Neuronal stem cell (in vitro differentiated cells): ENCODE results near the gene FBXL7.
A peak's percentile ranks its signal among the peaks of the same experiment; 100 is the strongest.

Experiments used
- DNase-seq: peaks from one replicate; pipeline ENCODE4 v3.0.0-alpha.2; 2013; ENCODE audit warnings: low spot score
- H2AFZ ChIP-seq: one replicate; pipeline ENCODE4 v1.6.1; 2013; ENCODE audit warnings: mild to moderate bottlenecking, low read length, inconsistent platforms
- H2AK5ac ChIP-seq: 2 replicates; pipeline ENCODE4 v1.6.1; 2013; ENCODE audit warnings: low read depth, mild to moderate bottlenecking, inconsistent platforms, low read length, moderate library complexity, mixed read lengths
- H2BK120ac ChIP-seq: 2 replicates; pipeline ENCODE4 v1.6.1; 2013; ENCODE audit warnings: low read depth, mild to moderate bottlenecking, inconsistent platforms, low read length, moderate library complexity, mixed read lengths
- H2BK12ac ChIP-seq: one replicate; pipeline ENCODE4 v1.6.1; 2013; ENCODE audit warnings: low read length, inconsistent platforms
- H2BK15ac ChIP-seq: 2 replicates; pipeline ENCODE4 v1.6.1; 2013; ENCODE audit warnings: mild to moderate bottlenecking, low read length, inconsistent platforms, mixed read lengths
- H2BK5ac ChIP-seq: one replicate; pipeline ENCODE4 v1.6.1; 2013; ENCODE audit warnings: inconsistent platforms, mild to moderate bottlenecking, low read length, moderate library complexity
- H3K14ac ChIP-seq: one replicate; pipeline ENCODE4 v1.6.1; 2013; ENCODE audit warnings: low read length, inconsistent platforms
- H3K18ac ChIP-seq: 2 replicates; pipeline ENCODE4 v1.6.1; 2013; ENCODE audit warnings: low read length, inconsistent platforms
- H3K23ac ChIP-seq: 2 replicates; pipeline ENCODE4 v1.6.1; 2013; ENCODE audit warnings: low read depth, mild to moderate bottlenecking, mixed read lengths, low read length, inconsistent platforms; ENCODE audit not compliant: poor library complexity
- H3K27ac ChIP-seq: replicated peaks from 3 replicates; pipeline ENCODE4 v1.5.1; 2013; ENCODE audit warnings: low read length, inconsistent platforms
- H3K27me3 ChIP-seq, 3 experiments: 2 replicates each; pipeline ENCODE4 v1.6.1; 2013; ENCODE audit warnings: low read length in 3 of 3, mild to moderate bottlenecking in 2 of 3, inconsistent platforms in 1 of 3, low read depth in 1 of 3, mixed read lengths in 1 of 3, moderate library complexity in 1 of 3; ENCODE audit not compliant: control insufficient read depth in 3 of 3, insufficient read depth in 3 of 3
- H3K36me3 ChIP-seq, 2 donors: replicated peaks in 1 of 2; 2 replicates each; pipeline ENCODE4 v1.6.1; 2013; ENCODE audit warnings: low read length in 2 of 2; ENCODE audit not compliant: control insufficient read depth in 2 of 2, insufficient read depth in 2 of 2
- H3K4ac ChIP-seq: 2 replicates; pipeline ENCODE4 v1.6.1; 2013; ENCODE audit warnings: inconsistent platforms, mild to moderate bottlenecking, low read length, moderate library complexity
- H3K4me1 ChIP-seq, 2 donors: 1 replicate in 1 of 2; 2 replicates in 1 of 2; pipeline ENCODE4 v1.6.1; 2013; ENCODE audit warnings: low read length in 2 of 2, low read depth in 1 of 2; ENCODE audit not compliant: control insufficient read depth in 2 of 2, insufficient read depth in 1 of 2
- H3K4me2 ChIP-seq: one replicate; pipeline ENCODE4 v1.6.1; 2013; ENCODE audit warnings: mild to moderate bottlenecking, low read length, inconsistent platforms; ENCODE audit not compliant: insufficient read depth, poor library complexity, severe bottlenecking
- H3K4me3 ChIP-seq, 2 donors: 2 replicates each; pipeline ENCODE4 v1.5.1; 2013; ENCODE audit warnings: low read length in 2 of 2, mild to moderate bottlenecking in 2 of 2, inconsistent platforms in 1 of 2, moderate library complexity in 1 of 2
- H3K79me1 ChIP-seq: one replicate; pipeline ENCODE4 v1.6.1; 2013; ENCODE audit warnings: low read depth, mild to moderate bottlenecking, inconsistent platforms, low read length, moderate library complexity
- H3K9ac ChIP-seq: one replicate; pipeline ENCODE4 v1.6.1; 2013; ENCODE audit warnings: mild to moderate bottlenecking, low read depth, low read length, inconsistent platforms; ENCODE audit not compliant: poor library complexity
- H3K9me3 ChIP-seq, 2 donors: replicated peaks in 1 of 2; 2 replicates each; pipeline versions ENCODE3 to v1.6.1; 2013; ENCODE audit warnings: low read length in 2 of 2, mild to moderate bottlenecking in 2 of 2, inconsistent platforms in 1 of 2, low read depth in 1 of 2, mixed read lengths in 1 of 2, moderate library complexity in 1 of 2; ENCODE audit not compliant: control insufficient read depth in 2 of 2, insufficient read depth in 1 of 2
- H4K8ac ChIP-seq: one replicate; pipeline ENCODE4 v1.6.1; 2013; ENCODE audit warnings: low read depth, mild to moderate bottlenecking, inconsistent platforms, low read length, moderate library complexity
- H4K91ac ChIP-seq: one replicate; pipeline ENCODE4 v1.6.1; 2013; ENCODE audit warnings: low read length, low read depth, mild to moderate bottlenecking, inconsistent platforms; ENCODE audit not compliant: poor library complexity
- WGBS, 2 donors: extraction: QIAGEN DNeasy Blood & Tissue Kit; methylation state at CpG; one replicate each; pipeline ENCODE4 v1.1.7; 2013; ENCODE audit warnings: missing lambda C conversion rate in 2 of 2, mixed read lengths in 1 of 2; ENCODE audit not compliant: insufficient read length in 2 of 2, insufficient replicate concordance in 1 of 2; ENCODE audit errors: extremely low coverage in 2 of 2; 5-methylcytosine and 5-hydroxymethylcytosine counted together

Gene FBXL7

DNA sequence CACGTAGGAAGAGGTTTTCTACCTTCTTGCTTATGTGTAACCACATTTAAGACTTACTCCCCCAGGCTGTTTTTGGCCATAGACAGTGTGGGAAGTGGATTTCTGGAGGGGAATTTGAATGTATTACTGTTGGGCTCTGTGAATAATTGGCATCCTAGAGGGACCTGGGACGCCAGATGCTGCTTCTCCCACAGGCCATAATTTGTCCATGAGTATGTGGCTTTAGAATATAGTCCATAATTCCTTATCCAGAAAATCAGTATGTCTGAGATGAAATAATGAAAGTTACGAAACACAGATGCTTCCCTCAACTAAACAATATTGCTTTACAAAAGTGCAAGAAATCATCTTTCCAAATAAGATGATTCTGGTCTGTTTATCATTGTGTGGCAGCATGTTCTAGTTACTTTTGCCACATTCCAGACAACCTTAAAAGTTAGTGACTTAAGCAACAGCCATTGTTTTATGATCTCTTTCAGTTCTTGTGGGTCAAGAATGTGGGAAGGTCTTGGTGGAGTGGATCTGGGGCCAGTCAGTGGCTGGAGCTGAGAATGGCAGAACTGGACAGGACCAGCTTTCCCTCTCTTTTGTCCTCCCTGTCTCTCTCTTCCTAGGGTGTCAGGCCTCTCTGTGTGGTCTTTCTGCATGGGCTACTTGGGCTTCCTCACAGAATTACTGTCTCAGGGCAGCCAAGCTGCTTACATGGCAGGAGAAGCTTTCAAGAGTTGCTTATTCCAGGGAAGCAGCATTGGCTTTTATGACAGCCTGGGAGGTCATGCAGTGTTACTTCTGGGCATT lies 79.4 kb downstream of the FBXL7 start:
- Histone ChIP-seq H2BK12ac (no peak overlapping the region), H3K9ac (no peak overlapping the region), H3K18ac (no peak overlapping the region), H2AK5ac (no peak overlapping the region), H3K4ac (no peak overlapping the region), H3K23ac (no peak overlapping the region), H3K4me1 (peaks cover 5 to 11% of the 10 kb centered on the region in 2 donors), H4K91ac (no peak overlapping the region), H3K14ac (no peak overlapping the region), H3K36me3 (peaks cover 0 to 4% of the 10 kb centered on the region in 2 donors), H4K8ac (no peak overlapping the region), H3K27me3 (no peaks in the 10 kb centered on the region), H3K79me1 (no peaks in the 10 kb centered on the region), H3K4me3 (no peak overlapping the region), H2BK15ac (no peak overlapping the region), H3K4me2 (no peak overlapping the region), H2BK5ac (no peak overlapping the region), H2BK120ac (no peak overlapping the region), H2AFZ (peak overlapping the region; percentile 2), H3K9me3 (peaks cover 6% of the 10 kb centered on the region in 2 donors), H3K27ac (no peak overlapping the region)
- no CpG with 5 or more reads among the region's 3 CpGs for WGBS, 2 donors
- DNase-seq: no peak

DNA sequence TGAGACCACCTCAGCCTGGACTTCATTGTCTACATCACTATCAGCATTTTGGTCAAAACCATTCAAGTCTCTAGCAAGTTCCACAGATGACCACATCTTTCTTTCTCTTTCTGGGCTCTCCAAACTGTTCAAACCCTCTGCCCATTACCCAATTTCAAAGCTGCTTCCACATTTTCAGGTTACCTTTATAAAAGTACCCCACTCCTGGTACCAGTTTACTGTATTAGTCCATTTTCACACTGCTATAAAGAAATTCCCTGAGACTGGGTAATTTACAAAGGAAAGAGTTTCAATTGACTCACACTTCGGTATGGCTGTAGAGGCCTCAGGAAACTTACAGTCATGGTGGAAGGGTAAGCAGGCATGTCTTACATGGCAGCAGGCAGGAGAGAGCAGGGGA lies 84.5 kb downstream of the FBXL7 start:
- peaks cover 2 to 3% of the 10 kb centered on the region in 2 donors for H3K4me1 ChIP-seq
- no peak overlapping the region for H2BK12ac ChIP-seq
- H2AK5ac ChIP-seq: no peak overlapping the region
- H2AFZ ChIP-seq: no peak overlapping the region
- H3K36me3 ChIP-seq: peaks cover 0 to 6% of the 10 kb centered on the region in 2 donors
- no peak overlapping the region for H3K4me3 ChIP-seq
- no peak overlapping the region for H3K18ac ChIP-seq
- no peak overlapping the region for H3K9ac ChIP-seq
- DNase-seq: no peak
- no peak overlapping the region for H3K4ac ChIP-seq
- H2BK5ac ChIP-seq: no peak overlapping the region
- no peak overlapping the region for H2BK15ac ChIP-seq
- no peaks in the 10 kb centered on the region for H3K79me1 ChIP-seq
- H2BK120ac ChIP-seq: no peak overlapping the region
- H4K91ac ChIP-seq: no peak overlapping the region
- H3K14ac ChIP-seq: no peak overlapping the region
- no peak overlapping the region for H3K4me2 ChIP-seq
- WGBS, 2 donors: no CpG with 5 or more reads among the region's 1 CpG
- no peaks in the 10 kb centered on the region for H3K27me3 ChIP-seq
- H4K8ac ChIP-seq: no peak overlapping the region
- H3K23ac ChIP-seq: no peak overlapping the region
- no peak overlapping the region for H3K27ac ChIP-seq
- peaks cover 6 to 8% of the 10 kb centered on the region in 2 donors for H3K9me3 ChIP-seq

DNA sequence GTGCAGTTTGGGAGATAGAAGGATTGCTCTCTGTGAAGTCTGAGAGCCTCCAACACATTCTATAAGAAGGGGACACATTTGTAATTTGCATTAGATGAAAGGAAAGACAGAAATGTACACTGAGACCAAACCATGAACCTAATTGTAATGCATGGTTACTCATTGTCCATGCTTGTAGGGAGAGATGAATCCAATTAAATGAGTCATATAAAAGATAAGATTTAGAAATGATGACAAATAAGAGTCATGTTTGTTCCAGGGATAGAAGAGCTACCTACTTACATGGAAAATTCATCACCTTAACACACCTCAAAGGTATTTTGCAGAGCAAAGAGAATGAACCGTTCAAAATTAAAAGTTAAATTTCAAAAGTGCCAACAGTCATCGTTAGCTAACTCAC lies 85.1 kb downstream of the FBXL7 start:
- Histone ChIP-seq H3K36me3 (peaks cover 0 to 6% of the 10 kb centered on the region in 2 donors), H2BK120ac (no peak overlapping the region), H3K4ac (no peak overlapping the region), H2BK5ac (no peak overlapping the region), H4K8ac (no peak overlapping the region), H3K4me1 (no peaks in the 10 kb centered on the region), H3K27me3 (no peaks in the 10 kb centered on the region), H3K18ac (no peak overlapping the region), H2AFZ (no peak overlapping the region), H3K4me2 (no peak overlapping the region), H3K79me1 (no peaks in the 10 kb centered on the region), H3K9me3 (peaks cover 6 to 8% of the 10 kb centered on the region in 2 donors), H3K9ac (no peak overlapping the region), H2BK15ac (no peak overlapping the region), H3K23ac (no peak overlapping the region), H3K14ac (no peak overlapping the region), H2BK12ac (no peak overlapping the region), H3K4me3 (no peak overlapping the region), H3K27ac (no peak overlapping the region), H4K91ac (no peak overlapping the region), H2AK5ac (no peak overlapping the region)
- no peak for DNase-seq
- WGBS, 2 donors: no CpG with 5 or more reads among the region's 2 CpGs

DNA sequence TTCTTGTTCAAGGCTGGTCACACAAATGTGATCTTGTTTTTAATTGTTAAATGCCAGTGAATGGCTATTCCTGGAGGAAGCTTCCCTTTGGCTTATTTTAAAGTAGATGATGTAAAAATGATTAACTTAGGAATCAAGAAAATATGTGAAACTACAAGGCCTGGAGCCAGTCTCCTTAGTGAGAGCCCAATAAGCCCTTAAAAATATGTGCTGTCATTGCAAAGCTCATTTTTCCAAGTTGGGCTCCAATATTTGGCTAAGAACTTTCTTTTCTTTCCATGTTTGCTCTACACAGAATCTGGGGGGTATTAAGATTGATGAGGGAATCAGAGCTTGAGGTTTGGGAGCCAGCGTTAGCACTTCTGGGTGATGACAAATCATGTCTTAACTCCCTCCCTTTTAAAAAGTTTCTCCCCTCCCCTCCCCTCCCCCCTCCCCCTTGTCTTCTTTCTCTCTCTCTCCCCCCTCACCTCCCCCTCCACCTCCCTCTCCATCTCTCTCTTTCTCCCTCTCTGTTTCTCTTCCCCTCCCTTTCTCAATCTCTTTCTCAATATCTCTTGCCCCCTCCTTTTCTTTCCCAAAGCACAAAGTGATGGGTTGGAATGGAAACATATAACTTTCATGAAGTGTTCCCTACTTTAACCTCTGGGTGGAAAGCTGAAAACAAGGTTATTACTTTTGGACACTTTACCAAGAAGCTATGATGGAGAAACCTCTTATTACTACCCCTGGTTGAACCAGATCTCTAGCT lies 86.0 kb downstream of the FBXL7 start:
- no peak overlapping the region for H2BK12ac ChIP-seq
- no peak overlapping the region for H3K4ac ChIP-seq
- H2AK5ac ChIP-seq: no peak overlapping the region
- H4K91ac ChIP-seq: no peak overlapping the region
- H3K4me1 ChIP-seq: no peaks in the 10 kb centered on the region
- H3K14ac ChIP-seq: no peak overlapping the region
- H3K4me3 ChIP-seq: no peak overlapping the region
- H3K23ac ChIP-seq: no peak overlapping the region
- WGBS, 2 donors: no CpG with 5 or more reads among the region's 1 CpG
- peaks cover 6 to 8% of the 10 kb centered on the region in 2 donors for H3K9me3 ChIP-seq
- no peak overlapping the region for H3K4me2 ChIP-seq
- H2AFZ ChIP-seq: no peak overlapping the region
- H3K18ac ChIP-seq: no peak overlapping the region
- H3K27me3 ChIP-seq: no peaks in the 10 kb centered on the region
- H2BK15ac ChIP-seq: no peak overlapping the region
- H3K36me3 ChIP-seq: peaks cover 0 to 6% of the 10 kb centered on the region in 2 donors
- no peak overlapping the region for H3K27ac ChIP-seq
- no peaks in the 10 kb centered on the region for H3K79me1 ChIP-seq
- H2BK120ac ChIP-seq: no peak overlapping the region
- no peak overlapping the region for H2BK5ac ChIP-seq
- no peak overlapping the region for H3K9ac ChIP-seq
- no peak overlapping the region for H4K8ac ChIP-seq
- DNase-seq: no peak
